ENCODE results near the gene HIC1.

HIC1 gene

DNA sequence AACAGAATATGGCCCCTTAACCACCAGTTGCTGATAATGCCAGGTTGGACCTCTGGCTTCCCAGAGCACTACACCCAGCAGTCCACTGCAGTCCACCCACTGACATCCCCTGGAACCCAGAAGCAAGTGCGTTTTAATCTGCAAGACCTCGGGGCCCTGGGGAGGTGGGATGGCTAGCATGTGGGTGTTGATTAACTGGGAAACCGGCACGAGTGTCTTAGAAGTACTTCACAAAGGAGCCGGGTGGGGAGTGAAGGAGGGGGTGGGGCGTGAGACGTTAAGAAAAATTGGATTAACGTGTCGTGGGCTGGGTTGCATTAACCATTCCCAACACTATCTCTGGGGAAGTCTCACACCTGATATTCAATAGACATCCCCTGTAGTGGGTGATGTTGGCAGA is 6.1 kb upstream of the HIC1 start:
- DNase-seq, result no peak

DNA sequence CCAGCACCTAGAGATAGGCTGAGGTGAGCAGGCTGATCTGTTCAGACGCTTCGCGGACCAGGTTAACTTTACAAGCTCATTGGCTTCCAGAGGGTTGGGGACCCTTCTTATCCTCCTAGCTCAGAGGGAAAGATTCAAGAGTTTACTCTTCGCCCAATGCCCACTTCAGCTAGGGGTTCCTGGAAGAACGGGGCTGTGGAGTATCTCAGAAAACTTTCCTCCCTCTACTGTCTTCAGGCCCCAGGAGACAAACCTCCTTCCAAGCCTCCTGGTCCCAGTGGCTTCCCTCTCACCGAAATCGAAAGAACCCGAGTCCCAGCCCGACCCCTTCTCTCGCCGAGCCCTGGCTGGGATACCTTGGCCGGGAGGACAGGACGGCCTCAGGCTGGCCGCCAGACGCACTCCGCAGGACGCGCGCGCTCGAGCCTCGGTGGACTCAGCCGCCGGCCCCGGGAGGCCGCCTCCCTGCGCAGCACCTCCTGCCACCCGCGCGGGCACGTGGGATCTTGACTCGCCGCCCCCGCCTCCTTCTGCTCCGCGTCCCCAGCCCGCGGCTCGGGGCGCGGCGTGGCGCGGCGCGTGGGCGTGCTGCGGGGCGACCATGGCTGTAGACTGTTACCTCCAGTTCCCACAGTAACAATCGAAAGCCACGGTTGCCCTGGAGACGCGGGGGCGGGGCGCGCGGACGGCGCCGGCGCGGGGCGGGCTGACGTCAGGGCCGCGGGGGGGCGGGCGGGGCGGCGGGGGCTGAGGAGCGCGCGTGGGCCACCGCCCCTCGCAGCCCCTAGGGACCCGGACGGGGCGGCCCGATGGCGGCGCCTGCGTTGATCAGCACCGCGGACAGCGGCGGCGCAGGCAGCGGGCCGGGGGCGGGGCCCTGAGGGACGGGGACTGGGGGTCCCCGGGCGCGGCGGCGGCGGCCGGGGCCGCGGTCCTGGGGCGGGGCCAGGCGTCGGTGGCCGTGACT is 5.3 kb upstream of the HIC1 start:
- DNase-seq, result peak; percentile 53

DNA sequence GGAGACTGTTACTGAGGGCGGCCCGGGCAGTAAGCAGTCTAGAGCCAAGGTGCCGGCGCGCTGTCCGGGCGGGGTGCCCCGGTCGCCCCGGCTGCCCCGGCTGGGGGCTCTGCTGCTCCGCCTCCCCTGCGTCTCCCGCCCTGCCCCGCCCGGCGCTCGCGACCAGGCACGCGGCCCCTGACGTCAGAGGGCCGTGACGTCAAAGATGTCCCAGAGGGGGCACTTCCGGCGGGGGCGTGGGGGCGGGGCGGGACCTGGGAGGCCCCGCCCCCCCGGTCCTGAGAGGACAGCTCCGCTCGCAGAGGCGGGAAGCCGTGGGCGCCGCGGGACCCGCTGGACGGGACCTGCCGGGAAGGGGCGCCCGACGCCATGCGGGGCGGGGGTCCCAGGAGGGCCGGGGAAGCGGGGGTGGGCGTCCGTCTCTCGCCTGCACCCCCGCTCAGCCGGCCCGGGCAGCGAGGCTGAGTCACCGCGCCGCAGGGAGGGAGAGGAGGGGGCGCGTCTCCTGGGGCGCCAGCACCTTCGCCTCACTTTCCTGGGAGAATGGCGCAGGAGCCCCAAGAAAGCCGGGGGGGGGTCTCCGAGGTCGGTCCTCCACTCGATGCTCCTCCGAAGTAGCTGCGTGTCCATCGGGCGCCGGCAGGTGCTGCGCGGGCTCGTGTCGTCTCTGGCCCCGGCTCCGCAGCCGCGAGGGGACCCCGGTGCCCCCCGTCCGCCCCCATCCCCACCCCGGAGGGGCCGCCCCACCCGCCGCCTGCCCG is 4.4 kb upstream of the HIC1 start:
- peak; percentile 40 for DNase-seq

DNA sequence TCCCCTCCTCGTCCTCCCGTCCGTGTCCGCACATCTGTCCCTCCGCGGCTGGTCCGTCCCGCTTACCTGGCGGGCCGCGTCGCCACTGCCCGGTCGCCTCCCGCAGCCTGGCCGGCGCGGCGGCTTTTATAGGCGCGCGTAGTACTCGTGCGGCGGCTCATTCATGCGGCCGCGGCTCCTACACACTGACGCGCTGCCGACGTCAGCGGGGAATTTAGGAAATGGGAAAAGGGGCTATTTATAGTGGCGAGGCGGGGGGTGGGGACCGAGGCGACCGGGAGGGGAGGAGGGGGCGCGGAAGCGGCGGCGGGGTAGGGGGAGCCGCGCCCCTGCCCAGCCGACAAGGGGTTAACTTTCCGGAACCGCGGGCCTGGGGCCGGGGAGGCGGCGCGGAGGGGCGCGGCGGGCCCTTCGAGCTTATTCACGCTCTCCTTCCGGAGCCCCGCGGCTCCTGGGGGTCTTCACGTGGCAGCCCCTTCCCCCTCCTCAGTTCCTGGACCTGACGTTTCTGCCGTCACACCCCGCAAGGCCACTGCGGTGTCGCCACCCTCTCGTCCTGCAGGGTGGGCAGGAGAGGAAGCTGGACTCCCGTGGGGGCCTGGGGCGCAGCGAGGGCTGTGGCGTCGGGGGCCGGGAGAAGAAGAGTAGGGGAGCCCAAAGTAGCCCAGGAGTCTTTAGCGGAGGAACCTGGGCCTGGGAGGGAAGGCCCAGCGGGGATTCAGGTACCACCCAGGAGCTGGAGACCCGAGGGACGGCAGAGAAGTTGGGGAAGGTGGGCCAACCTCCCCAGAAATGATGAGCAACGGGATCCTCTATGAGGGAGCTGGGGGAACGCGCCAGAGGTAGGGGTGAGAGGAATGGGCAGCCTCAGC is 3.6 kb upstream of the HIC1 start:
- no peak for DNase-seq

DNA sequence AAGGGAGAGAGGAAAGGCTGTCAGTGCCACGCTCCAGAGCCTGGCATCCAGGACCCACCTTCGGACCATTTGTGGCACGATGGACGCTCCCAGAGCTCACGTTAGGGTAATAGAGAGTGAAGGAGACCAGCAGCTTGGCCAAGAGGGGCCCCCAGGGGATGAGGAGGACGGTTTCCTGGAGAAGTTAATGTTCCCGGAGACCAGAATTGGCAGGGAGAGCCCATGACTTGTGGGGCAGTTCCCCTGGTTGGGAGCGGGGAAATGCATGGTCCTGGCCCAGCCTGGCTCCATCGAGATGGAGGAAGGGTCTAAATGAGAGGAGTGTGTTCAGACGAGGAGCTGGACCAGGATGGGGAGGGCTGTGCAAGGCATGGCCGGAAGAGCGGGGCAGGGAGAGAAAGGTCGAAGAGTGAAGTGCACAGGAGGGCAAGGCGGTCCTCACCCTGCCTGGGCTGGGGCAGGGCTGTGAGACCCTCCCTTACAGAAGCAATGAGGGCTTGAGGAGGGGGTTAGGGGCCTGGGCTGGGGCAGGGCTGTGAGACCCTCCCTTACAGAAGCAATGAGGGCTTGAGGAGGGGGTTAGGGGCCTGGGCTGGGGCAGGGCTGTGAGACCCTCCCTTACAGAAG is 2.9 kb upstream of the HIC1 start:
- DNase-seq, result no peak

DNA sequence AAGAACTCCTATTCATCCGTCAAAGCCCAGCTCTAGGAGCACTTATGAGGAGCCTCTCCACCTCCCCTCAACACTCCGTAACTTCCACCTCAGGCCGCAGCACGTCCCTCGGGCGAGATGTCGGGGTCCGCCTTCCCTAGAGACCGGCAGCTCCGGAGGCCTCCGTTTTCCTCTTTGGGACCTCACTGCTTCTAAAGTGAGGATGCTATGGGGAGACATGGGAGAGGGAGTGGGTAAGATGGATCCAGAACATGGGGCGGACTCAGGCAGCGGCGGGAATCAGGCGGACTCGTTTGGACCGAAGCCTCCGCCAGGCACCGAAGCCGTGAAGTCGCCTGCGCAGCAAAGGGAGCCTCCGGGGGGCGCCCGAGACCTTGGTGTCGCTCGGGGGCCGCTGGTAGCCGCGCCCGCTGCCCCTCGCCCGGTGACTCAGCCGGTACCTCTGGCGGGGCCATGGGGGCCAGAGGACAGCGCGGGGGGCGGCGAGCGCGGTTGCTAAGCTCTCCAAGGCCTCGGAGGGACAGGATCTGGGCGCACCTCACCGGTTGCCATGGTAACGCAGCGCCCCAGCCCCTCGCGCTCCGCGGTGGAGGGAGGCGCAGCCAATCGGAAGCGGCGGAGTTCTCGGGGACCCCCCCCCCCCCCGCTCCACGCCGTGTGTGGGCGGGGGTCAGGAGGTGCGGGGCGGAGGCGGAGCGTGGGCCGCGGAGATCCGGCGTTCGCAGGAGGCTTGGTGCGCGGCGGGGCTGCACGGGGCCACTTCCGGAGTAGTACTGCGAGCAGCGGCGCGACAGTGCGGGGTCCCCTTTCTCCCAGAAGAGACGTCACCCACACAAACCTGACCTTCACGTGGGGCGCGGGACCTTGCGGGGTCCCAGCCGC is 1.3 kb upstream of the HIC1 start:
- no peak for DNase-seq

DNA sequence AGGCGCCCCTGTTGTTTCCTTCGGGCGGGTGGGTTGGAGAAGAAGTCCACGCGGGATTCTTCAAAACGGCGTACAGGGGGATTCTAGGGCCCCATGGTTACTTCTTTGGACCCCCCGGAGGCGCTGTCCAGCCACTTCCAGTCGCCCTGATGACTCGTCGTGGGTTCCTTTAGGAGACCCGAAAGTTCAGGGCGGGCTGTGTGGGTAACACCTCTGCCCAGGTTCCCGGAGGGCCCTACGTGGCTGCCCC is 716 bp upstream of the HIC1 start:
- DNase-seq, result no peak

DNA sequence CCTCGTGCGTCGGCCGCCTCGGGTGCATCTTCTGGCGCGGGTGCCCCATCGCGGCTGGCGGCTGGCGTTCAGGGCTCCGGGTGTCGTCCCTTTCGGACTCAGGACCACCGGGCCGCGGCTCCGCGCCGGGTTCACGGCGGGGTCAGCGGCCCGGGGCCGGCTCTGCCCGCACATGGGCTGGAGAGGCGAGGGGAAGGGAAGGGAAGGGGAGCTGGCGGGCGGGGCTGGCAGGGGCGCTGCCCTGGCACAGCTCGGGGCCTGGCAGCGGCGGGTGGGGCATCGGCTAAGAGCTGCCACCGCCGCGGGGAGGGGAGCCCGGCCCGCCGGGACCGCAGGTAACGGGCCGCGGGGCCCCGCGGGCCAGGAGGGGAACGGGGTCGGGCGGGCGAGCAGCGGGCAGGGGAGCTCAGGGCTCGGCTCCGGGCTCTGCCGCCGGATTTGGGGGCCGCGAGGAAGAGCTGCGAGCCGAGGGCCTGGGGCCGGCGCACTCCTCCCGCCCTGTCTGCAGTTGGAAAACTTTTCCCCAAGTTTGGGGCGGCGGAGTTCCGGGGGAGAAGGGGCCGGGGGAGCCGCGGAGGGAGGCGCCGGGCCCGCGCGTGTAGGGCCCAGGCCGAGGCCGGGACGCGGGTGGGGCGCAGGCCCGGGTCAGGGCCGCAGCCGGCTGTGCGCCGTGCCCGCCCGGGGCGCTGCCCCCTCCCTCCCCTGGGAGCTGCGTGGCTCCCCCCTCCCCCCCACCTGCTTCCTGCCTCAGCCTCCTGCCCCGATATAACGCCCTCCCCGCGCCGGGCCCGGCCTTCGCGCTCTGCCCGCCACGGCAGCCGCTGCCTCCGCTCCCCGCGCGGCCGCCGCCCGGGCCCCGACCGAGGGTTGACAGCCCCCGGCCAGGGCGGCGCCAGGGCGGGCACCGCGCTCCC is 646 bp downstream of the HIC1 start:
- DNase-seq, result no peak

DNA sequence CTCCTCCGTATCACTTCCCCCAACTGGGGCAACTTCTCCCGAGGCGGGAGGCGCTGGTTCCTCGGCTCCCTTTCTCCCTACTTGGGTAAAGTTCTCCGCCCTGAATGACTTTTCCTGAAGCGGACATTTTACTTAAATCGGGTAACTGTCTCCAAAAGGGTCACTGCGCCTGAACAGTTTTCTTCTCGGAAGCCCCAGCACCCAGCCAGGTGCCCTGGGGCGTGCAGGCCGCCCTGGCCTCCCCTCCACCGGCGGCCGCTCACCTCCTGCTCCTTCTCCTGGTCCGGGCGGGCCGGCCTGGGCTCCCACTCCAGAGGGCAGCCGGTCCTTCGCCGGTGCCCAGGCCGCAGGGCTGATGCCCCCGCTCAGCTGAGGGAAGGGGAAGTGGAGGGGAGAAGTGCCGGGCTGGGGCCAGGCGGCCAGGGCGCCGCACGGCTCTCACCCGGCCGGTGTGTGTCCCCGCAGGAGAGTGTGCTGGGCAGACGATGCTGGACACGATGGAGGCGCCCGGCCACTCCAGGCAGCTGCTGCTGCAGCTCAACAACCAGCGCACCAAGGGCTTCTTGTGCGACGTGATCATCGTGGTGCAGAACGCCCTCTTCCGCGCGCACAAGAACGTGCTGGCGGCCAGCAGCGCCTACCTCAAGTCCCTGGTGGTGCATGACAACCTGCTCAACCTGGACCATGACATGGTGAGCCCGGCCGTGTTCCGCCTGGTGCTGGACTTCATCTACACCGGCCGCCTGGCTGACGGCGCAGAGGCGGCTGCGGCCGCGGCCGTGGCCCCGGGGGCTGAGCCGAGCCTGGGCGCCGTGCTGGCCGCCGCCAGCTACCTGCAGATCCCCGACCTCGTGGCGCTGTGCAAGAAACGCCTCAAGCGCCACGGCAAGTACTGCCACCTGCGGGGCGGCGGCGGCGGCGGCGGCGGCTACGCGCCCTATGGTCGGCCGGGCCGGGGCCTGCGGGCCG is 1.6 kb downstream of the HIC1 start:
- DNase-seq, result no peak

DNA sequence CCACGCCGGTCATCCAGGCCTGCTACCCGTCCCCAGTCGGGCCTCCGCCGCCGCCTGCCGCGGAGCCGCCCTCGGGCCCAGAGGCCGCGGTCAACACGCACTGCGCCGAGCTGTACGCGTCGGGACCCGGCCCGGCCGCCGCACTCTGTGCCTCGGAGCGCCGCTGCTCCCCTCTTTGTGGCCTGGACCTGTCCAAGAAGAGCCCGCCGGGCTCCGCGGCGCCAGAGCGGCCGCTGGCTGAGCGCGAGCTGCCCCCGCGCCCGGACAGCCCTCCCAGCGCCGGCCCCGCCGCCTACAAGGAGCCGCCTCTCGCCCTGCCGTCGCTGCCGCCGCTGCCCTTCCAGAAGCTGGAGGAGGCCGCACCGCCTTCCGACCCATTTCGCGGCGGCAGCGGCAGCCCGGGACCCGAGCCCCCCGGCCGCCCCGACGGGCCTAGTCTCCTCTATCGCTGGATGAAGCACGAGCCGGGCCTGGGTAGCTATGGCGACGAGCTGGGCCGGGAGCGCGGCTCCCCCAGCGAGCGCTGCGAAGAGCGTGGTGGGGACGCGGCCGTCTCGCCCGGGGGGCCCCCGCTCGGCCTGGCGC is 2.4 kb downstream of the HIC1 start:
- DNase-seq, result no peak

DNA sequence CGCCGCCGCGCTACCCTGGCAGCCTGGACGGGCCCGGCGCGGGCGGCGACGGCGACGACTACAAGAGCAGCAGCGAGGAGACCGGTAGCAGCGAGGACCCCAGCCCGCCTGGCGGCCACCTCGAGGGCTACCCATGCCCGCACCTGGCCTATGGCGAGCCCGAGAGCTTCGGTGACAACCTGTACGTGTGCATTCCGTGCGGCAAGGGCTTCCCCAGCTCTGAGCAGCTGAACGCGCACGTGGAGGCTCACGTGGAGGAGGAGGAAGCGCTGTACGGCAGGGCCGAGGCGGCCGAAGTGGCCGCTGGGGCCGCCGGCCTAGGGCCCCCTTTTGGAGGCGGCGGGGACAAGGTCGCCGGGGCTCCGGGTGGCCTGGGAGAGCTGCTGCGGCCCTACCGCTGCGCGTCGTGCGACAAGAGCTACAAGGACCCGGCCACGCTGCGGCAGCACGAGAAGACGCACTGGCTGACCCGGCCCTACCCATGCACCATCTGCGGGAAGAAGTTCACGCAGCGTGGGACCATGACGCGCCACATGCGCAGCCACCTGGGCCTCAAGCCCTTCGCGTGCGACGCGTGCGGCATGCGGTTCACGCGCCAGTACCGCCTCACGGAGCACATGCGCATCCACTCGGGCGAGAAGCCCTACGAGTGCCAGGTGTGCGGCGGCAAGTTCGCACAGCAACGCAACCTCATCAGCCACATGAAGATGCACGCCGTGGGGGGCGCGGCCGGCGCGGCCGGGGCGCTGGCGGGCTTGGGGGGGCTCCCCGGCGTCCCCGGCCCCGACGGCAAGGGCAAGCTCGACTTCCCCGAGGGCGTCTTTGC is 3.1 kb downstream of the HIC1 start:
- DNase-seq, result no peak

DNA sequence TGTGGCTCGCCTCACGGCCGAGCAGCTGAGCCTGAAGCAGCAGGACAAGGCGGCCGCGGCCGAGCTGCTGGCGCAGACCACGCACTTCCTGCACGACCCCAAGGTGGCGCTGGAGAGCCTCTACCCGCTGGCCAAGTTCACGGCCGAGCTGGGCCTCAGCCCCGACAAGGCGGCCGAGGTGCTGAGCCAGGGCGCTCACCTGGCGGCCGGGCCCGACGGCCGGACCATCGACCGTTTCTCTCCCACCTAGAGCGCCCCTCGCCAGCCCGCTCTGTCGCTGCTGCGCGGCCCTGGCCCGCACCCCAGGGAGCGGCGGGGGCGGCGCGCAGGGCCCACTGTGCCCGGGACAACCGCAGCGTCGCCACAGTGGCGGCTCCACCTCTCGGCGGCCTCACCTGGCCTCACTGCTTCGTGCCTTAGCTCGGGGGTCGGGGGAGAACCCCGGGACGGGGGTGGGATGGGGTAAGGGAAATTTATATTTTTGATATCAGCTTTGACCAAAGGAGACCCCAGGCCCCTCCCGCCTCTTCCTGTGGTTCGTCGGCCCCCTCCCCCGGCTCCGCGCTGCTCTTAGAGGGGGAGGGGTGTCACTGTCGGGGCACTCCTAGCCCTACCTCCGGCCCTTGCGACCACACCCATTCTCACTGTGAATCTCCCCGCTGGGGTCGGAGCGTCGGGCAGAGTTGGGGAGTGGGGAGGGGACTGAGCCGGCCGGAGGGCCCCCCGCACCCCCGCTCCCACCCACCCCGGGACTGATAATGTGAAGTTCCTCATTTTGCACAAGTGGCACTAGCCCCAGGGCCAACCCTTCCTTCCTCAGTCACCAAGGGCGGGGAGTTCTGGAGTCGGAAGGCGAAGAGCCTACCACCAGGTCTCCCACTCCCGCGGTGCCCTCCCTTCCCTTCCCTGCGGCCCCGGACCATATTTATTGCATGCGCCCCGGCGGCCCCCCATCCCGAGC is 4.0 kb downstream of the HIC1 start:
- no peak for DNase-seq

DNA sequence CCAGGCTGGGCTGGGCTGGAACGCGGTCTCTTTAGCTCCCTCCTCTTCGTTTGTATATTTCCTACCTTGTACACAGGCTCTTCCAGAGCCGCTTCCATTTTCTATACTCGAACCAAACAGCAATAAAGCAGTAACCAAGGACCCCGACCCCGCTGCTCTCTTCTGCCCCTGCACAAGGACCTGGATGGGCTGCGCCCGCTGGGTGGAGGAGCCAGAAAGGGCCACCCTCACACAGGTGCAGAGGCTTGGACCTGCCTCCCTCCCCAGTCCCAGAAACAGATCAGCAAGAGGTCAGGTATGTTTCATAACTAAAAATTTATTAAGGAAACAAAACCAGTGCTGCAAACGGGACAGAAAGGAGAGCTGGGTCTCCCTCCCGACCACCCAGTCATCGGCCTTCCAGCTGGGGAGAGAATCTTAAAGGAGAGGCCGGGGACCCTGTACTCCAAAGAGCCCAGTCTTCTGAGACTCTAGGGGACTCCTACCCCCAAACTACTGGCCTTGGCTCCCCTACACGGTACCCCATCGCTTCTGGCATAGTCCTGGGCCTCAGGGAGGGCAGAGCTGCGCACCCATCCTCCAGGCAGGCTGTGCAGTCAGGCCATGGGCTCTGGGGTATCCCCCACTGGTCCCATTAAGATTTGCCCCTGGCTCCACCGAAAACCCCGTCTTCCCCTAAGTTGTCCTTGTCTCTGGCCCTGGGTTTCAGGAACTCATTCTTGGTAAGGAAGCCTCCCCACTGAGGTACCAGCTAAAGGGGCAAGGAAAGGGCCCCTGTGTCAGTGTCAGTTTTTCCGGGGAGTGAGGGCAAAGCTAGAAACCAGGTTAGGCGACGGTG is 4.9 kb downstream of the HIC1 start:
- DNase-seq, result no peak

DNA sequence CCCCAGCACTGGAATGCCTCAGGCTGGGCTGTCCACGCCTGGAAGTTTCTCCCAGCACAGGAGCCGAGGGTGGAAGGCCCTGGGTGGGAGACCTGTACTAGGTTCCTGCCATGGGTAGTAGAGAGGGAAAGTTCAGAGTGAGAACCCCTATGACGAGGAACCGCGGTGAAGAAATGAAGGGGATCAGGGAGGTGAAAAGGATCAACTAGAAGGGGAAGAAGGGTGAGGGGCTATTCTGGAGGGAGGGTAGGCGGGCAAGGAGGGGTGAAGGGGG is 5.4 kb downstream of the HIC1 start:
- no peak for DNase-seq

DNA sequence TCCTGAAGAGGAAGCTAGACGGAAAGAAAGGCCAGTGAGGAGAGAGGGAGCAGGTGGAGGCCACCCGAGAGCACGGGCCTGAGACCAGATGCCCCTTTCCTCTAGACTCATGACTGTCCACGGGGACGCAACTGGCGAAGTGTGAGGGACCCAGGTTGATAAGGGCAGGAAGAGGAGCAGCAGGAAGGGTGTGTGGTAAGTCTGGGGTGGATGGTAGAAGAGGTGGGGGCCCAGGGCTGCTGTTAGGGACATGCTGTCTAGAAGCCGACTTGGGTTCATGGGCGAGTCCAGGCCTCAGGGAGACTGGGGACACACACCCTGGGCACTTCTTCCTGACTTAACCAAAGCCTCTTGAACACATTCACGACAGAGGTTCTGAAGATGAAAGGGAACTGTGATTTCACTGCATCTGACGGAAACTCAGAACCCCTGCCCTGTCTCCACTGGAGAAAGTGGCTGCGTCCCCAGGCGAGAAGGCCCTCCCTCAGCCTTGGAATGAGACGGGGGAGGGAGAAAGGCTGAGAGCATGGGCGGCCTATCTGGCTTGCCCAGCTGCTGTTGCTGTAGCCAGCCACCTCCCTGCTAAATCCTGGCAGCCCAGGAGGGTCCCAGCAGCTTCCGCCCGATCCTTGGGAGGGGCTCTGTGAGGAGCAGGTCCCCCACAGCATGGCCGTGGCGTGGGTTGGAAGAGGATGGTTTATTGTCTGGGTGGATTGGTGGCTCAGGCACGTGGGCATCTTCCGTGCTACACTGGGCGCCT is 6.0 kb downstream of the HIC1 start:
- no peak for DNase-seq

All from COR-L47 (cell line).